IMR-90 (cell line): ENCODE data around the gene HSD17B3. TPM values are rescaled to one million over a fixed set of nuclear protein-coding genes. Genes with fewer than 3 reads are reported as not detected.
"Not testable (repeated sequence)": the region's sequence is repeated elsewhere in the genome, so short reads cannot be mapped to it uniquely, and the experiment has no call there.

Experiments
- ATAC-seq: fragments of 200-7000 bp; cut with Tn5 transposase; 2 replicates; pipeline ENCODE4 v1.9.1; 2020; ENCODE audit warnings: low read depth, mild to moderate bottlenecking, moderate library complexity
- BruUV-seq: library from RNA; stranded (reverse); fragments of 400-500 nt; replicated peaks from 2 replicates; lab custom pipeline; 2021; lab: Mats Ljungman, UMichigan
- CTCF ChIA-PET: fragments of 300-600 bp; formaldehyde crosslinking; extraction: SDS; loops from one replicate; lab custom pipeline; 2021; ENCODE audit warnings: antibody characterized with exemption; lab: Yijun Ruan, JAX
- POLR2A ChIA-PET: fragments of 300-600 bp; sonication (Branson Sonifier 250); formaldehyde crosslinking; loops from one replicate; lab custom pipeline; 2022; ENCODE audit warnings: antibody characterized with exemption; ENCODE audit not compliant: unreplicated experiment; lab: Charles Lee
- DNase-seq: peaks from one replicate; pipeline ENCODE4 v3.0.0; 2013
- H2AFZ ChIP-seq: replicated peaks from 2 replicates; pipeline ENCODE3; 2013; ENCODE audit warnings: low read length, mild to moderate bottlenecking; ENCODE audit not compliant: poor library complexity
- H2AK5ac ChIP-seq: 2 replicates; pipeline ENCODE4 v1.6.1; 2013; ENCODE audit warnings: low read depth, low read length, inconsistent platforms
- H2AK9ac ChIP-seq: replicated peaks from 2 replicates; pipeline ENCODE3; 2013; ENCODE audit warnings: mild to moderate bottlenecking, low read depth, low read length, moderate library complexity; ENCODE audit not compliant: poor library complexity
- H2BK120ac ChIP-seq: 2 replicates; pipeline ENCODE4 v1.6.1; 2013; ENCODE audit warnings: low read depth, low read length, inconsistent platforms
- H2BK15ac ChIP-seq: 3 replicates; pipeline ENCODE4 v1.6.1; 2013; ENCODE audit warnings: low read depth, low read length, inconsistent platforms
- H2BK20ac ChIP-seq: 2 replicates; pipeline ENCODE4 v1.6.1; 2013; ENCODE audit warnings: low read depth, mild to moderate bottlenecking, inconsistent platforms, low read length, moderate library complexity
- H2BK5ac ChIP-seq: 2 replicates; pipeline ENCODE4 v1.6.1; 2013; ENCODE audit warnings: mild to moderate bottlenecking, low read depth, low read length, inconsistent platforms; ENCODE audit not compliant: poor library complexity, severe bottlenecking
- H3K14ac ChIP-seq: replicated peaks from 2 replicates; pipeline ENCODE4 v1.6.1; 2013; ENCODE audit warnings: low read depth, low read length, inconsistent platforms
- H3K18ac ChIP-seq: 2 replicates; pipeline ENCODE4 v1.6.1; 2013; ENCODE audit warnings: low read depth, low read length, control low read depth
- H3K23ac ChIP-seq: 2 replicates; pipeline ENCODE4 v1.6.1; 2013; ENCODE audit warnings: low read depth, low read length, inconsistent platforms
- H3K27ac ChIP-seq: 2 replicates; pipeline ENCODE4 v1.5.1; 2013; ENCODE audit warnings: mild to moderate bottlenecking, control low read depth, low read length; ENCODE audit not compliant: insufficient read depth
- H3K27me3 ChIP-seq: 2 replicates; pipeline ENCODE4 v1.6.1; 2013; ENCODE audit warnings: low read length; ENCODE audit not compliant: control insufficient read depth, insufficient read depth
- H3K36me3 ChIP-seq: 2 replicates; pipeline ENCODE4 v1.6.1; 2013; ENCODE audit warnings: low read length, mixed read lengths; ENCODE audit not compliant: control insufficient read depth, insufficient read depth
- H3K4ac ChIP-seq: 2 replicates; pipeline ENCODE4 v1.6.1; 2013; ENCODE audit warnings: low read depth, low read length, inconsistent platforms
- H3K4me1 ChIP-seq: 2 replicates; pipeline ENCODE4 v1.6.1; 2013; ENCODE audit warnings: low read length, mixed read lengths; ENCODE audit not compliant: control insufficient read depth, insufficient read depth
- H3K4me2 ChIP-seq: 2 replicates; pipeline ENCODE4 v1.6.1; 2013; ENCODE audit warnings: low read depth, mild to moderate bottlenecking, control low read depth, low read length, moderate library complexity
- H3K4me3 ChIP-seq: 2 replicates; pipeline ENCODE4 v1.5.1; 2013; ENCODE audit warnings: low read depth, mild to moderate bottlenecking, control low read depth, low read length, moderate library complexity; ENCODE audit not compliant: insufficient read depth
- H3K56ac ChIP-seq: 2 replicates; pipeline ENCODE4 v1.6.1; 2013; ENCODE audit warnings: low read length, inconsistent platforms; ENCODE audit not compliant: insufficient read depth; ENCODE audit errors: extremely low read depth
- H3K79me1 ChIP-seq, 2 experiments: 2 replicates each; pipeline ENCODE4 v1.6.1; 2013; ENCODE audit warnings: low read length in 2 of 2, inconsistent platforms in 1 of 2, low read depth in 1 of 2
- H3K9ac ChIP-seq: 2 replicates; pipeline ENCODE4 v1.6.1; 2013; ENCODE audit warnings: low read depth, low read length, control low read depth
- H3K9me1 ChIP-seq: 2 replicates; pipeline ENCODE4 v1.6.1; 2013; ENCODE audit warnings: low read length, inconsistent platforms; ENCODE audit not compliant: insufficient read depth
- H3K9me3 ChIP-seq: 2 replicates; pipeline ENCODE4 v1.6.1; 2013; ENCODE audit warnings: low read length; ENCODE audit not compliant: control insufficient read depth, insufficient read depth
- H4K20me1 ChIP-seq: 2 replicates; pipeline ENCODE4 v1.6.1; 2013; ENCODE audit warnings: low read length, inconsistent platforms; ENCODE audit not compliant: insufficient read depth
- H4K5ac ChIP-seq: 2 replicates; pipeline ENCODE4 v1.6.1; 2013; ENCODE audit warnings: mild to moderate bottlenecking, low read depth, low read length, control low read depth
- H4K8ac ChIP-seq, 2 experiments: 2 replicates each; pipeline ENCODE4 v1.6.1; 2013; ENCODE audit warnings: low read depth in 2 of 2, low read length in 2 of 2, control low read depth in 1 of 2, inconsistent platforms in 1 of 2
- H4K91ac ChIP-seq: 2 replicates; pipeline ENCODE4 v1.6.1; 2013; ENCODE audit warnings: low read depth, low read length, inconsistent platforms; ENCODE audit not compliant: insufficient read depth
- BHLHE40 ChIP-seq: fragments of 150-350 bp; IDR thresholded peaks from 2 replicates; pipeline ENCODE4 v1.6.1; 2016; ENCODE audit warnings: mild to moderate bottlenecking, low read depth, low read length
- CEBPB ChIP-seq: IDR thresholded peaks from 2 replicates; pipeline ENCODE4 v1.6.1; 2012; ENCODE audit warnings: low read depth, low read length, improper control_type of control experiment
- CHD1 ChIP-seq: IDR thresholded peaks from 2 replicates; pipeline ENCODE4 v1.6.1; 2012; ENCODE audit warnings: low read depth, low read length, improper control_type of control experiment
- NFE2L2 ChIP-seq: fragments of 150-350 bp; IDR thresholded peaks from 2 replicates; pipeline ENCODE4 v1.6.1; 2016; ENCODE audit warnings: low read depth, mild to moderate bottlenecking, low read length
- POLR2A ChIP-seq: IDR thresholded peaks from 2 replicates; pipeline ENCODE4 v1.6.1; 2012; ENCODE audit warnings: mild to moderate bottlenecking, low read depth, low read length
- SMC3 ChIP-seq: fragments of 150-350 bp; IDR thresholded peaks from 2 replicates; pipeline ENCODE4 v1.6.1; 2016; ENCODE audit warnings: low read depth, mild to moderate bottlenecking, antibody characterized with exemption, low read length, moderate library complexity
- WGBS, 2 experiments: methylation state at CpG; one replicate each; pipeline versions ENCODE4 v1.1.5 to v1.1.7; 2013; ENCODE audit warnings: missing lambda C conversion rate in 2 of 2; ENCODE audit not compliant: insufficient read length in 1 of 2; ENCODE audit errors: extremely low coverage in 2 of 2; 5-methylcytosine and 5-hydroxymethylcytosine counted together
- dilution Hi-C: fragments of 300-500 bp; cut with HindIII; formaldehyde crosslinking; loops from one replicate; pipeline ENCODE4 v1.14.3; 2018; ENCODE audit warnings: low sequenced_read_pairs; ENCODE audit not compliant: unreplicated experiment
- in situ Hi-C: fragments of 300-500 bp; cut with MboI; formaldehyde crosslinking; loops from 3 replicates; pipeline ENCODE4 v1.14.3; 2019; ENCODE audit warnings: low sequenced_read_pairs, inconsistent platforms, mixed read lengths
- intact Hi-C: fragments of 100-400 bp; cut with micrococcal nuclease; formaldehyde crosslinking; loops from 2 replicates; pipeline ENCODE4 v1.10.0; 2022
- polyA plus RNA-seq, 3 experiments: library from polyadenylated mRNA; depleted of rRNA; stranded (reverse); fragments of >200 nt; gene quantifications; 2 replicates each; pipeline ENCODE4 v1.2.3, GENCODE V29; 2012; ENCODE audit warnings: low replicate concordance in 1 of 3
- total RNA-seq: library from RNA; depleted of rRNA; stranded (reverse); fragments of >200 nt; gene quantifications from 2 replicates; pipeline ENCODE4 v1.2.3, GENCODE V29; 2012

HSD17B3 gene
- total and polyA plus RNA-seq, 2 of the 4 experiments (the other 2 are of a cell fraction) = 0.18 TPM; not detected in 1

DNA sequence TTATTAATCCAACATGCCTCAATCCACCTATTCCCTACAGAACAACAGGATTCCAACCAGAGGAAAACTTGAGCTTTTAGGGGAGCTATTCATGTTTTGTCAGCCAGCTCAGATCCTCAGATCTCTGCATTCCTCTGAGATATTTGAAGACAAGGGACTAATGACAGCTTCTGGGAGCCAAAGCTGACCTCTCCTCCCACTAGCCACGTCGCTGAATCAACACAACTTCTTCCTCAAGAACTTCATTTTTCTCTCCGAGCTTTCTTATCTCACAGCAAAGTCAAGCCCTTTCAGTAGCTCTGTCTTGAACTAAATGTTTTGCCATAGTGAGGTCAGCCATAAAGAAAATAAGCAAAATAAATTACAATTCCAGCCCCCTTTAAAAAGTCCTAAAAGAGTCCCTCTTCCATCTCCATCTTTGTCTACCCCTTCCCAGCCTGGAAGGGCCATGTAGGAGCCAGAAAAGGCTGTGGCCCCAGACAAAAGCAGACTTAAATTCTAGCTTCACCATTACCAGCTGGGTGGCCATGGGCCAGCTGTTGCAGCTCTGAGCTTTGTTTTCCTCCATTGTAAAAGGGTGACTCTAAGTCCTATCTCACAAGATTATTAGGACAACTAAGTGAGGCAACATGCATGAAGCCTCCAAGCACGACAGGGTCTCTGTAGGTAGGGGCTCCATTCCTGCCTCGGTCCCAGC is 65.0 kb downstream of the HSD17B3 start:
- ChIA-PET POLR2A (no interaction called here), CTCF (no interaction called here)
- H2BK15ac ChIP-seq = no peak overlapping the region
- H3K79me1 ChIP-seq = no peaks in the 10 kb centered on the region
- no peak overlapping the region for H2BK120ac ChIP-seq
- no peak overlapping the region for H2BK5ac ChIP-seq
- no peaks in the 10 kb centered on the region for H3K9me3 ChIP-seq
- H3K4me1 ChIP-seq = no peaks in the 10 kb centered on the region
- dilution Hi-C loops = no loop called here
- H3K9me1 ChIP-seq = no peaks in the 10 kb centered on the region
- no peak overlapping the region for H3K9ac ChIP-seq
- H2AFZ ChIP-seq = no peak overlapping the region
- H3K56ac ChIP-seq = no peak overlapping the region
- intact Hi-C loops = no loop called here
- no peak for TF ChIP-seq CEBPB
- TF ChIP-seq SMC3 = no peak
- no peak for TF ChIP-seq BHLHE40
- no peak for TF ChIP-seq POLR2A
- no peak for TF ChIP-seq NFE2L2
- TF ChIP-seq CHD1 = no peak
- DNase-seq = no peak
- no peaks in the 10 kb centered on the region for H4K20me1 ChIP-seq
- no peak overlapping the region for H2AK5ac ChIP-seq
- H4K5ac ChIP-seq = no peak overlapping the region
- H3K36me3 ChIP-seq = no peaks in the 10 kb centered on the region
- H2AK9ac ChIP-seq = no peak overlapping the region
- no peak overlapping the region for H3K27ac ChIP-seq
- H4K8ac ChIP-seq = no peak overlapping the region
- no peak overlapping the region for H3K4me2 ChIP-seq
- WGBS, 2 experiments = 18% methylated on average over 3 of the region's 5 CpGs; no CpG with 5 or more reads in 1 of the 2 experiments
- no peak overlapping the region for H3K14ac ChIP-seq
- no peak overlapping the region for H3K18ac ChIP-seq
- BruUV-seq = no TSS peak
- H3K4ac ChIP-seq = no peak overlapping the region
- no peak overlapping the region for H3K4me3 ChIP-seq
- no peak overlapping the region for H2BK20ac ChIP-seq
- no peak overlapping the region for H4K91ac ChIP-seq
- in situ Hi-C loops = loop anchor here (5.0 to 10.0 kb wide), 2 partner anchors 75 to 438 kb away; no protein-coding TSS in a partner anchor
- ATAC-seq = no peak
- H3K23ac ChIP-seq = no peak overlapping the region
- H3K27me3 ChIP-seq = peaks cover 24% of the 10 kb centered on the region

DNA sequence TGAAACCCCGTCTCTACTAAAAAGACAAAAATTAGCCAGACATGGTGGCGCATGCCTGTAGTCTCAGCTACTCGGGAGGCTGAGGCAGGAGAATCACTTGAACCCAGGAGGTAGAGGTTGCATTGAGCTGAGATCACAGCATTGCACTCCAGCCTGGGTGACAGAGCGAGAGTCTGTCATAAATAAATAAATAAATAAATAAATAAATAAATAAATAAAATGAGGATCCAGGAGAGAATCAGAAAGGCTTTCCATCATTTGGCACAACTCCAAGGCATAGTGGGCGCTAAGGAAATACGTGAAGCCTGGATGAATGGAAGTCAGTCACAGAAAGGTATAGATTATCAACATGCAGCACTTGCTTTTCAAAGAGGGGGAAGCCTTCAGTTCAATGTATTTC is 65.6 kb downstream of the HSD17B3 start:
- H2AK5ac ChIP-seq, H4K5ac ChIP-seq, POLR2A ChIA-PET, CTCF ChIA-PET, H3K18ac ChIP-seq, H3K79me1 ChIP-seq, H2BK15ac ChIP-seq, H2BK20ac ChIP-seq, H3K4ac ChIP-seq, ATAC-seq, H2BK5ac ChIP-seq, BruUV-seq, H2AFZ ChIP-seq, H3K9me1 ChIP-seq, H4K8ac ChIP-seq, intact Hi-C loops, H3K9me3 ChIP-seq, DNase-seq, H3K4me2 ChIP-seq, H3K9ac ChIP-seq, H2AK9ac ChIP-seq, H3K27ac ChIP-seq, H2BK120ac ChIP-seq, H3K14ac ChIP-seq, H3K36me3 ChIP-seq, dilution Hi-C loops, H4K20me1 ChIP-seq, H3K56ac ChIP-seq, H3K23ac ChIP-seq, H3K4me1 ChIP-seq, H3K4me3 ChIP-seq, H4K91ac ChIP-seq: not testable (repeated sequence)
- 80% methylated on average over 2 of the region's 6 CpGs; no CpG with 5 or more reads in 1 of the 2 experiments for WGBS, 2 experiments
- peaks cover 24% of the 10 kb centered on the region for H3K27me3 ChIP-seq
- in situ Hi-C loops = loop anchor here (5.0 to 10.0 kb wide), 2 partner anchors 76 to 438 kb away; no protein-coding TSS in a partner anchor
